ENCODE results near the gene CNDP2. TPM values are rescaled to one million over a fixed set of nuclear protein-coding genes. Genes with fewer than 3 reads are reported as not detected.
"Not testable (repeated sequence)": the region's sequence is repeated elsewhere in the genome, so short reads cannot be mapped to it uniquely, and the experiment has no call there.

Gene CNDP2
- total RNA-seq, 4 donors from 2014 or later = 71.8 to 87.8 (median 81.5) TPM

- Histone ChIP-seq H3K36me3 (peaks cover 0 to 34% (median 10%) of the 10 kb centered on the region in 3 donors), H3K4me3 (peak overlapping the region in 2 of 4 donors; percentile 23 to 31), H3K27ac (peak overlapping the region in 3 of 4 donors; percentile 44 to 75 (median 46)), H3K9me3 (no peaks in the 10 kb centered on the region), H3K27me3 (no peaks in the 10 kb centered on the region), H3K4me1 (peaks cover 0 to 32% (median 20%) of the 10 kb centered on the region in 4 donors)
- DNase-seq (ENCODE audit: low spot score in 2 of 2) = peak in 1 of 2 donors; percentile 25
- TF ChIP-seq POLR2A (IDR thresholded peaks at IDR 0.05) (no peak), EP300 (IDR thresholded peaks at IDR 0.05) (no peak)
- TF ChIP-seq, protein P1, sequence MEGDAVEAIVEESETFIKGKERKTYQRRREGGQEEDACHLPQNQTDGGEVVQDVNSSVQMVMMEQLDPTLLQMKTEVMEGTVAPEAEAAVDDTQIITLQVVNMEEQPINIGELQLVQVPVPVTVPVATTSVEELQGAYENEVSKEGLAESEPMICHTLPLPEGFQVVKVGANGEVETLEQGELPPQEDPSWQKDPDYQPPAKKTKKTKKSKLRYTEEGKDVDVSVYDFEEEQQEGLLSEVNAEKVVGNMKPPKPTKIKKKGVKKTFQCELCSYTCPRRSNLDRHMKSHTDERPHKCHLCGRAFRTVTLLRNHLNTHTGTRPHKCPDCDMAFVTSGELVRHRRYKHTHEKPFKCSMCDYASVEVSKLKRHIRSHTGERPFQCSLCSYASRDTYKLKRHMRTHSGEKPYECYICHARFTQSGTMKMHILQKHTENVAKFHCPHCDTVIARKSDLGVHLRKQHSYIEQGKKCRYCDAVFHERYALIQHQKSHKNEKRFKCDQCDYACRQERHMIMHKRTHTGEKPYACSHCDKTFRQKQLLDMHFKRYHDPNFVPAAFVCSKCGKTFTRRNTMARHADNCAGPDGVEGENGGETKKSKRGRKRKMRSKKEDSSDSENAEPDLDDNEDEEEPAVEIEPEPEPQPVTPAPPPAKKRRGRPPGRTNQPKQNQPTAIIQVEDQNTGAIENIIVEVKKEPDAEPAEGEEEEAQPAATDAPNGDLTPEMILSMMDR (IDR thresholded peaks at IDR 0.05) = no peak
- WGBS, 2 donors = 84 to 85% methylated on average over 14 of the region's 14 CpGs
Measured at GRCh38 chr18:74498712-74499627, 2.8 kb downstream of the CNDP2 start.

- H3K27me3 ChIP-seq = no peaks in the 10 kb centered on the region
- H3K4me1 ChIP-seq = peaks cover 0 to 32% (median 20%) of the 10 kb centered on the region in 4 donors
- DNase-seq (ENCODE audit: low spot score in 2 of 2) = peak; percentile 31 to 73
- H3K4me3 ChIP-seq = peak overlapping the region in 2 of 4 donors; percentile 23 to 31
- H3K9me3 ChIP-seq = no peaks in the 10 kb centered on the region
- no peak for TF ChIP-seq POLR2A (IDR thresholded peaks at IDR 0.05)
- TF ChIP-seq EP300 (IDR thresholded peaks at IDR 0.05) = no peak
- TF ChIP-seq, protein P1 (IDR thresholded peaks at IDR 0.05) = no peak
- peaks cover 2 to 40% (median 13%) of the 10 kb centered on the region in 3 donors for H3K36me3 ChIP-seq
- WGBS, 2 donors = 55 to 64% methylated on average over 9 of the region's 9 CpGs
- H3K27ac ChIP-seq = peak overlapping the region in 3 of 4 donors; percentile 44 to 75 (median 46)
Measured at GRCh38 chr18:74499633-74500032, 3.5 kb downstream of the CNDP2 start.

GRCh38 chr18:74500372-74500771 is 4.2 kb downstream of the CNDP2 start:
- no peaks in the 10 kb centered on the region for H3K9me3 ChIP-seq
- peaks cover 0 to 32% (median 20%) of the 10 kb centered on the region in 4 donors for H3K4me1 ChIP-seq
- H3K27me3 ChIP-seq = no peaks in the 10 kb centered on the region
- DNase-seq (ENCODE audit: low spot score in 2 of 2) = no peak
- TF ChIP-seq, protein P1 (IDR thresholded peaks at IDR 0.05) = no peak
- TF ChIP-seq POLR2A (IDR thresholded peaks at IDR 0.05) (no peak), EP300 (IDR thresholded peaks at IDR 0.05) (no peak)
- peak overlapping the region in 3 of 4 donors; percentile 46 to 75 (median 69) for H3K27ac ChIP-seq
- H3K36me3 ChIP-seq = peaks cover 2 to 48% (median 13%) of the 10 kb centered on the region in 3 donors
- WGBS, 2 donors = 71 to 77% methylated on average over 6 of the region's 6 CpGs
- H3K4me3 ChIP-seq = peak overlapping the region in 2 of 4 donors; percentile 23 to 31

- H3K9me3 ChIP-seq; DNase-seq (ENCODE audit: low spot score in 2 of 2); H3K27me3 ChIP-seq: not testable (repeated sequence)
- Histone ChIP-seq H3K4me1 (peaks cover 0 to 32% (median 20%) of the 10 kb centered on the region in 4 donors), H3K27ac (peak overlapping the region in 3 of 4 donors; percentile 22 to 75 (median 69)), H3K4me3 (peak overlapping the region in 2 of 4 donors; percentile 23 to 31), H3K36me3 (peaks cover 2 to 52% (median 13%) of the 10 kb centered on the region in 3 donors)
- 82 to 83% methylated on average over 8 of the region's 8 CpGs for WGBS, 2 donors
Measured at GRCh38 chr18:74500774-74501173, 4.6 kb downstream of the CNDP2 start.

DNA sequence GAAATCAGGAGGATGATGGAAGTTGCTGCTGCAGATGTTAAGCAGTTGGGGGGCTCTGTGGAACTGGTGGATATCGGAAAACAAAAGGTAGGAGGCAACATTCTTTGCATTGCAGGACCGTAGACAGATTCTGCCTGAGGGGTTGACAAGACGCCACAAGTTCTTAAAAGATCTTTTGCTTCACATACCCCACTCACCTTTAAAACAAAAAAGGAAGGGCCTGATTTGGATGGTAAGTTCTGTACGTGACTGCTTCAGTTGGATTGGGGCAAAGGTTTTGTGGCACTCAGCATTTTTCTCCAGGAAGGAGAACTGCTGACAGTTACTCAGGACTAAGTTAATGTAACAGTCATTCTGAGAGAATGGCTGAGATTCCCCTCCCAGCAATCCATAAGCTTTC is 5.2 kb downstream of the CNDP2 start:
- Histone ChIP-seq H3K27ac (peak overlapping the region in 3 of 4 donors; percentile 22 to 69 (median 51)), H3K36me3 (peaks cover 2 to 58% (median 13%) of the 10 kb centered on the region in 3 donors), H3K27me3 (no peaks in the 10 kb centered on the region), H3K4me1 (peaks cover 0 to 32% (median 20%) of the 10 kb centered on the region in 4 donors), H3K4me3 (peak overlapping the region in 2 of 4 donors; percentile 23 to 31), H3K9me3 (no peaks in the 10 kb centered on the region)
- DNase-seq (ENCODE audit: low spot score in 2 of 2) = no peak
- no peak for TF ChIP-seq POLR2A (IDR thresholded peaks at IDR 0.05)
- TF ChIP-seq, protein P1 (IDR thresholded peaks at IDR 0.05) = no peak
- no peak for TF ChIP-seq EP300 (IDR thresholded peaks at IDR 0.05)
- WGBS, 2 donors = 72 to 82% methylated on average over 4 of the region's 4 CpGs
